Activated gamma-delta T cell treated with anti-CD3 and anti-CD28 coated beads, Interleukin-2, amount 50 U/mL, for 16 hours (primary cell): ENCODE measurements around the gene PFKFB2.
A peak's percentile ranks its signal among the peaks of the same experiment; 100 is the strongest.
"Not testable (repeated sequence)": the region's sequence is repeated elsewhere in the genome, so short reads cannot be mapped to it uniquely, and the experiment has no call there.

ENCODE experiments used
- DNase-seq: peaks from one replicate; pipeline ENCODE4 v3.0.0-alpha.2; 2020; ENCODE audit warnings: low read depth

The PFKFB2 gene

DNA sequence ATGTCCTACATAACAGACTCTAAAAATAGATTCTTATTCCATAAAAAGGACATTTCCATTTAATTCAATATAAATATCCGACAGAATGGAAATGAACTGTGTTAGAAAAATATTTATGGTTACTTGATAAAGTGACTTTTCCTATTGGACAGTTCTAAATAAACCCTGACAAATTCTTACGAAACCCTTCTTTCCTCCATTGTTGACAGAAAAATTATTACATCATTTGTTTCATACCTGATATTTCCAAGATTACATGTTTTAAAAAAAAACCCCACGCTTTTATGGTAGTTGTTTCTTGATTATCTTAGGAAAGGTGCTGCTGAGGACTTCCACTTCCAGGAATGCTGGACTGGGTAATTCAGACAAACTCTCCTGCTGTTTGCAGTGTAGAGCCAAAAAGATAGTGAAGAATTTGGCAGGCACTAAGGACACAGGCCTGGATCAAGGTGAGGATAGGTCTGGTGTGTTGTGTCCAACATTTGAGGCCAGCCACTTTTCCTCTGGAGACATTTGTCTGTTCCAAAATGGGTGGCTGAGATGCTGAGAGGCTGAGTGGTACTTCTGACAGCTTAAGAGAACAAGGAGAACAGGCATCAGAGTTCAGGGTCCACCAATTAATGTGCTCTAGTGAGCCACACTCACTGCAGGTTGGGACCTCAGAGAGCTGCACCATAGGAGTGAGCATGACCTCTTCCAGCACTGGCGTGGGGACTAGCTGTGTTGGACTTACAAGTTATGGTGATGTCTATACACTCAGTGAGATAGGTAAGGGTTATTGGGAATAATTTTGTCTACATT is 13.5 kb upstream of the PFKFB2 start:
- DNase-seq, result no peak

- DNase-seq, result no peak
Observed at GRCh38 chr1:207040181-207040533, 12.9 kb upstream of the PFKFB2 start.

DNA sequence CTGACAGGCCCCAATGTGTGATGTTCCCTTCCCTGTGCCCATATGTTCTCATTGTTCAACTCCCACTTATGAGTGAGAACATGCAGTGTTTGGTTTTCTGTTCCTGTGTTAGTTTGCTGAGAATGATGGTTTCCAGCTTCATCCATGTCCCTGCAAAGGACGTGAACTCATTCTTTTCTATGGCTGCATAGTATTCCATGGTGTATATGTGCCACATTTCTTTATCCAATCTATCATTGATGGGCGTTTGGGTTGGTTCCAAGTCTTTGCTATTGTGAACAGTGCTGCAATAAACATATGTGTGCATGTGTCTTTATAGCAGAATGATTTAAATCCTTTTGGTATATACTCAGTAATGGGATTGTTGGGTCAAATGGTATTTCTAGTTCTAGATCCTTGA is 11.7 kb upstream of the PFKFB2 start:
- DNase-seq, result not testable (repeated sequence)

GRCh38 chr1:207045453-207045852 is 7.6 kb upstream of the PFKFB2 start:
- no peak for DNase-seq

DNA sequence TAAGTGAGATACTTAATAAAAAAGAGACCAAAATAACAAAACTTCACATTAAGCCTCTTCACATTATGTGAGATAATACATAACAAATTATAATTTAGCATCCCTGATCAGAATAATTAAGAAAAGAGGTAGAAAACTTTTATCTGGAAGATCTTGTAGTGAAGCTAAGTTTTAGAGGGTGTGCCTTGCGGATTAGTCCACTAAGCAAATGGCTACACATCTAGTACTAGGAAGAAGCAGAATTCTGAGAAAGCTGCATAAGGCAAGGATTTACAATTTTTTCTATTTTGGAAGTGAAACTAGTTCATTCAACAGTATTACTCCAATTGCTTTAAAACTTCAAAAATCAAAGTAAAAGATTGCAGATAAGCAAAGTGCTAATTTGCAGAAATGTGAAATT is 5.6 kb upstream of the PFKFB2 start:
- DNase-seq, result no peak

- no peak for DNase-seq
Observed at GRCh38 chr1:207048041-207048440, 5.0 kb upstream of the PFKFB2 start.

DNA sequence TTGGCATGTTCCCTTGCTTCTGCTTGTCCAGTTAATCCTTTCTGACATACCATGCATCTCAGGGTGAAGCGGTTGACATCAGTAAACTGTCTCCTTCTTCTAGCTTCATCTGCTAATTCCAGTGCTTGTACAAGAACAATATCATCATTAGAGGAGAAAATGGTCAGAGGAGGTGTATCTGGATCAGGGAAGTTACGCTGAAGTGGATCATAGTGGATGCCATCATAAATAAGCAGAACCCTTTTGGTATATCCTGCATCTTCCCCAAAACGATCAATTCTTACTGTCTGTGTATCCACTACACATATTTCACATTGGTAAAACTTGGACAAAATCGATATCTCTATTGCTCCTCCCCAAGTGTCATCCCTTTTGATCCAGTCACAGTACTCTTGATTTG is 4.0 kb upstream of the PFKFB2 start:
- DNase-seq, result no peak

GRCh38 chr1:207049514-207049913 is 3.6 kb upstream of the PFKFB2 start:
- no peak for DNase-seq

DNA sequence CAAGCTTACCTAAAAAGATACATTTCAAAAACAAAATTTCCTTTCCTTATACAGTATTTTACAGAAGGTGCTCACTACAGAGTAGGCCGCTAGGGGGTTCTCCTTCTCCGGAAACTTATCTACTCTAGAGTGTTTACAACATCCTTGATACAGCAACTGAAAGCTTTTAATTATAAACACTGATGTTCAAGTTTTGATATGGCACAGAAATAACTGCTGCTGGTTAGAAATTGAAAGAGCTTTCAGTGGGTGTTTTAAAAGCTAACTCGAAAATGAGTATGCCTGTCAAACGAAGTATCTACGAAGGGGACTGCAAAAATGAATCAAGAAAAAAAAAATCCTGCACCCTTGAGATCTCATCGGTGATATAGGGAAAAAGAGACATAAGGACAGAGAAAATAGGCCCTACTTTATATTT is 3.1 kb upstream of the PFKFB2 start:
- DNase-seq, result peak; percentile 30

DNA sequence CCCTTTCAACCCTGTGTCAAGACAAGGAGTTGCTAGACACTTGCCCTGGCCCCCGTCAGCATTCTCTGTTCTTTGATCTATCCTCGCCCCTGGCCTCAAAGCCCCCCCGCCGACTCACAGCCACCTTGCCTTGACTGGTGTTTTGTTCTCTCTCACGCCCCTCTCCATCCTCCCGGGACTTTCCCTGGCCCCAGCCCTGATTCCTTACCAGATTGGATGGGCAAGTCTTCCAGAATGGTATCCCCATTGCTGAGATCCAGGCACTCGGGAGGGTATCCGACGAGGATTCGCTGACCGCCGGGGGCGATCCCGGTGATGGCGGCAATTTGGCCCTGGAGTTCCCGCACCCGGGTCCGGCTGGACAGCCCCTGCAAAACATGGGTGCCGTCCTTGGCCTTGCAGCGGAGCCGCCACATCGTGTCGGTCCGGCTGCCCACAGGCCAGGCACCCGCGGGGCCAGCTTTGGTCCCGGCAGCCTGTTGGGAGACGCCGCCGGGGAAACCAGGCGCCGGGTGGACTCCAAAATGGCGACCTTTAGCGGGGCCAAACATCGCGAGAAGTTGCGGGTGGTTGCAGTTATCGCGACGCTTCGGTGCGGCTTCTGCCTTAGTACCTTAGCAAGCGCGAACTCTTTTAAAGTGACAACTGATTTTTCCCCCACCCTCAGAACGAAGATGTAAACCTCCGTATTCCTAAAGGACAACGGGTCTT is 2.4 kb upstream of the PFKFB2 start:
- DNase-seq, result peak; percentile 84

- no peak for DNase-seq
Observed at GRCh38 chr1:207051191-207051943, 1.7 kb upstream of the PFKFB2 start, which contains the start of gene YOD1. TSS of gene YOD1 (minus strand) at chr1:207051208. CDS start at chr1:207051030, 178 bp downstream.

DNA sequence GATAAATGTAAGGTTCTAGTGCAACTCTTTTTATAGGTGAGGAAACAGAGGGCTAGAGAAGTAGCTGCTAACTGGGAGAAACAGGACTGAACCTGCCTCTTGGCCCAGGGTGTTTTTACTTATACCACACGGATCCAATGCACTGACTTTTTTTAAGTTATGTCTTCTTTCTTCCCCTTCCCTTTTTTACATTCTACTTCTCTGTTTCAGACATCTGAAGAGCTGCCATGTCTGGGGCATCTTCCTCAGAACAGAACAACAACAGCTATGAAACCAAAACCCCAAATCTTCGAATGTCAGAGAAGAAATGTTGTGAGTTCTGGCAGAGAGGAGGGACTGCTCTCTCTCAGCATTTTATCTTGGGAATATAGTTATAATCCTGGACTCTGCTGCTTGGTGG is 1.4 kb downstream of the PFKFB2 start:
- DNase-seq, result no peak

- no peak for DNase-seq
Observed at GRCh38 chr1:207055386-207056001, 2.4 kb downstream of the PFKFB2 start.

DNA sequence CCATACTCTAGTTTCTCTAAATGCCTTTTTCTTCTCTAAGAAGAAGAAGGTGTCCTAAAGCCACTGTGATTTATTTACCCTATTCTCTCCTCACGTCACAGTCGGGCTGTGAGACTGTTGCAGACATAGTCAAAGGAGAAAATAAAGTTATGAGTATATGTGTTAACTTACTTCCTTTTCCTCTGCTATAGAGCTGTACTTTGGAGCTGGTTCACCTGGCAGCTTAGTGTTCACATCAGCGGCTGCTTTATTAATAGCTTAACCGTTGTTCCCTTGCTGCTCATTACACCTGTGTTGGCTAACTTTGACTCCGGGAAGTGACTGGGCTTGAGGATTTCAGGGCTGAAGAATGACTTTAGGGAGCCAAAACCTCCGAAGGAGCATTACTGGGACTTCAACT is 3.6 kb downstream of the PFKFB2 start:
- no peak for DNase-seq

- no peak for DNase-seq
Observed at GRCh38 chr1:207058252-207058651, 5.2 kb downstream of the PFKFB2 start.

- DNase-seq, result no peak
Observed at GRCh38 chr1:207058878-207059867, 6.1 kb downstream of the PFKFB2 start.

GRCh38 chr1:207059881-207060280 is 6.8 kb downstream of the PFKFB2 start:
- no peak for DNase-seq

DNA sequence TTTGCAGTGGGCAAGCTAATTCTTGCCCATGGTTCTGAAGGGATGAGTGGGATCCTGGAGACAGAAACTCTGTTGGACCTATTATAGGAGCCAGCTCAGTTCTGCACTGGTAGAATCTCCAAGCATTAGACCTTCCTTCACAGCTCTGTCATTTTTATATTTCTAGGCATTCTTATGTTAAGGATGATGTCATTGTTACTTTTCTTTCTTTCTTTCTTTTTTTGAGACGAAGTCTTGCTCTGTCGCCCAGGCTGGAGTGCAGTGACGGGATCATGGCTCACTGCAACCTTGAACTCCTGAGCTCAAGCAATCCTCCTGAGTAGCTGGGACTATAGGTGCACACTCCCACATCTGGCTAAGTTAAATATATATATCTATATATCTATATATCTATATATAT is 7.5 kb downstream of the PFKFB2 start:
- DNase-seq, result no peak

DNA sequence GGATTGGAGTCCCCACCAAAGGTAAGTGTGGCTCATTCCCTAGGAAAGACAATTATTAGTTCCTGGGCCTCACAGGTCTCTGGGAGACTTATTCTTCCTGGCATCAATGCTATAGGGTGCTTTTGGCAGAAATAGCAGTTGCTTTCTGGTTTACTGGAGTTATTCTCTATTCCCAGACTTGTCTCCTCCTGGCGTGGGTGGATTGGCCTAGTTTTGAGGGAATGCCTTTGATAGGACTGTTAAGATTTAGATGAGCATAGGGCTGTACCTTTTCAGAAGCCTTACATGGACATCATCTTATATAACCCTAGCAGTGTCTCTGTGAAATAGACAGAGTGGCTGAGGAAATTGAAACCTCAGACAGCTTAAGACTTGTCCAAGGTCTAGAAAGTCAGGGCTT is 9.0 kb downstream of the PFKFB2 start:
- no peak for DNase-seq

- no peak for DNase-seq
Observed at GRCh38 chr1:207063014-207063413, 9.9 kb downstream of the PFKFB2 start.

DNA sequence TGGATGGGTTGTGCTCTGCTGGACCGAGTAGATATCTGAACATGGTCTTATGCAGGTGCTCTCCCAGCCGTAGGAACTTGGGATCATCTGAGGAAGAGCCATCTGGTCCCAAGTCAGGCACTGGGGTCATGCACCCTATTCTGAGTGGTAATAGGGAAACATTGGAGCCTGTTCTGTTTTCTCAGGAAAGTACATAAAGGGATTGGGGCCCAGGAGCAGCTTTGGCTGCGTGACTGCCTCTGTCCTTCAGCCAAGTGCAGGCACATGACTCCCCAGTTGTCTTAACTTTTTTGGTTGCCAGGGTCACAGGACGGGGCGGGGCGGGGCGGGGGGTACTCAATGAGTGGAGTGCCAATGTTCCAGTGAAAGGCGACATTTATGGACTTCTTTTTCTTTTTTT is 11.5 kb downstream of the PFKFB2 start:
- no peak for DNase-seq
